SHP77 treated with DMSO at 0.1 percent for 48 hours (cell line): ENCODE data around the gene ARID3B.

Experiments used
- DNase-seq: peaks from one replicate; lab custom pipeline; 2025; lab: John Stamatoyannopoulos, UW

Gene ARID3B

GRCh38 chr15:74604983-74605794 lies 64.2 kb downstream of the ARID3B start:
- no peak for DNase-seq

DNA sequence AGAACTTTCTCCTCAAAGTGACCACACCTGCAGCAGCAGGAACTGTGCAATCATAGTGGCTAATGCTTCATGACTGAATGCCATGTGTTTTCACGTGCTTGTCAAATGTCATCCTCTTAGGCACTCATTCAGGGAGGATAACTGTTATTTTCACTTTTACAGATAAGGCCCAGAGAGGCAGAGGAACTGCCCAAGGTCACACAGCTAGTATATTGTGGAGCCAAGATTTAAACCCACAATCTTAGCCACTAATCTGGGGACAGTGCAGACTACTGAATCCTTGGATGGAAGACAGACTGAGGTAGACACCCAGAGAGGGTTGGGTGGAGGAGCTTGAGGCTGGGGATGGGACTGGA lies 64.8 kb downstream of the ARID3B start:
- no peak for DNase-seq

GRCh38 chr15:74608786-74609185 lies 67.8 kb downstream of the ARID3B start:
- no peak for DNase-seq

DNA sequence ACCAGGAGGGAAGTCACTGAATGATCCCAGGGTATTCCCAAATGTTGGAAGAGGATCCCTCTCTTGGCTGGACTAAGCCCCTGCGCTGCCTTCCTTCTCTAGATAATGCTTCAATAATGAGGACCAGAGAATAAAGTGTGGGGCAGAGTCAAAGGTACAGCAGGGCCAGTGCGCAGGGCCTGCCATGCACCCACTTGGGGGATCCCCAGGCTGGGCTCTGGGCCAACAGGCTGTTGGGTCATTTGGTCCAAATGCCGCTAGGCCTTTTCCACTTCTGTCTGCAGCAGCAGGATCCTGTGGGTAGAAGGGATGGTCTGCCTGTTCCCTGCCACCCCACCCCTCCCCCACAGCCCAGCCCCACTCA lies 68.9 kb downstream of the ARID3B start:
- no peak for DNase-seq

DNA sequence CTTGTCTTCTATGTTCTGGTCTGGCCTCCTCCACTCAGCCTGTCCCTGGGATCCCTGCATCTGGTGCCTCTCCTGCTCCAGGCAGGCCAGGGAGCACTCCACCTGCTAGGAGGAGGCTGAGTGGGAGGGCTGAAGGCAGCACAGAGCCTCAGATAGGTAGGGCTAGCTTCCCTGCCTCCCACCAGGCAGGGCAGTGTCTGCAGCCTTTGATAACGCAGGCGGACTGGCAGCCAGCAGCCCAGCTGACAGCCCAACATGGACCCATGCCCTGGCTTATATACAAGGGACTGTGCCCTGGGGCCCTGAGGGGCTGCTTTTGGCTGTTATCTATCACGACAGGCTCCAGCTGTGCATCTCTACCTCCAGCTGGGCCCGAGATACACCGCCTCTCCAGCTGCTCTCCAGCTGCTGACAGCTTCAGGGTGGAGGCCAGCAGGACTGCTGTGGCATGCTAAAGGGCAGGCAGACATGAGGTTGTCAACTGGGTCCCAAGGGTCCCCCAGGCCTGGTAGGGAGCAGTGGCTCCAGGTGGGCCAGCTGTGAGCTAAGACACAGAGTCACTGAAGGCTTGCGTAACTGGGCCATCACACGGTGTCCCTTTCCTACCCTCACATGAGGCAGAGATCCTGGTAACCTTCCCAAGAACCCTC lies 69.4 kb downstream of the ARID3B start:
- DNase-seq = no peak

GRCh38 chr15:74611341-74611740 lies 70.3 kb downstream of the ARID3B start:
- no peak for DNase-seq

DNA sequence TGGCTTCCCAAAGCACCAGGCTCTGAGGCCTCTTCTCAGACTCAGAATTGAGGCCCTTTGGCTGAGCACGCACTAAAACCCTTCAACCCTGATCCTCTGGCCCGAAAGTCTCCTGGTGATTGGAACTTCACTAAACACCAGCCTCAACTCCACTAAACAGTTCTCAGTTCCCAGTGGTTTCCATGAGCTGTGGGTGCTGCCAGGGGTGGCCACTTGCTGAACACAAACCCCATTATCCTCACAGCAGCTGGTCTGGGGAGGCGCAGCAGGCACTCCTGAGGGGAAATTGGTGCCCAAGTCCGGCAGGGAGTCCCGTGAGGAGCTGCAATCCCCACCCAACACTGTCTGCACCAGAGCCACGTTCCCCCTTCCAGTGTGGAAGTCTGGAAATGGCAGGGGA lies 70.8 kb downstream of the ARID3B start:
- DNase-seq = no peak

DNA sequence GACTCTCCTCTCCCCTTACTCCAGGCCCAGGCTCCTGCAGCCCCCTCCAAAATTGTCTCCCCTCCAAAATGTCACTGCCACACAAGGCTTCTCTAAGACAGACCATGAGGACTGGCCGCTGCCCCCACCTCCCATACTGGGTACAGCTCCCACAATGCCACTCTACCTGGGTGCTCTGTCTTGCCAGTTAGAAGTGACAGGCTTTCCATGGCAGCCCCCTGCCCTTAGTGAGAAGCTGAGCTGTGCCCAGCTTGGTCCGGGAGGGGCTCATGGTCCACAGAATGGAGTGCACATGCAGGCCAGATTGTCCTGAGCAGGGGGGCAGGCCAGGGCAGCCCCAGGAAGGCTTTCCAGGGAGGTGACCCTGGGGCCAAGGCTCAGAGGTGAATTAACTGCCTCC lies 71.7 kb downstream of the ARID3B start:
- DNase-seq = no peak

- DNase-seq = no peak
Observed at GRCh38 chr15:74613089-74613952, 72.3 kb downstream of the ARID3B start.

- no peak for DNase-seq
Observed at GRCh38 chr15:74613953-74614743, 73.1 kb downstream of the ARID3B start.

GRCh38 chr15:74614744-74615507 lies 73.9 kb downstream of the ARID3B start:
- DNase-seq = peak; percentile 6

- peak; percentile 81 for DNase-seq
Observed at GRCh38 chr15:74615508-74616365, 74.7 kb downstream of the ARID3B start, which contains the start of gene CLK3. Gene CLK3, plus strand, starts transcription at chr15:74615836. Its CDS starts 3,361 bp downstream, at chr15:74619197.

DNA sequence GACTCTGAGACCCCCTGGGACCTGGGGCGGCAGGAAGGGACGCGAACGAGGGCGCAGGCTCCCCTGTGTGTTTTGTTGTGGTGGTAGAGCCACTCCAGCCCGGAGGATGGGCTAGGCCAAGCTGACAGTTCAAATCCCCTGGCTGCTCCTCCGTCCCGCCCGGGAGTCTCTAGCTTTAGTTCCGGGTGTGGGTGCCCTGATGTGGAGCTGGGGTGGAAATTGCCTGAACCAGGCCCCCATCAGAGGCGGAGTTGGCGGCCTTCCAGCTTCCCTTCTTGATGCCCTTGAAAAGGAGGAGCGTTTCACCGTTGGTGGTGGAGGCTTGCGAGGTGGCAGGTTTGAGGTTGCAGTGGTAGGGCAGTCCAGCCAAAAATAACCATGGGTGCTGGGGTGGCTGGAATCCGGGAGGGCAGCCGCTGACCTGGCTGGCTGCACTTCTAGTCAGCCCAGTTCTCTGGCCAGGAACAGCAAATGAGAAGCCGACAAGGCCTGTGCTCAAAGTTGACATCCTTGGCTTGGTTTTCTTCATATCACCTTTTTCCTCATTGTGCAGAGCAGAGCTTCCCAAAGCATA lies 75.4 kb downstream of the ARID3B start:
- DNase-seq = no peak

- DNase-seq = no peak
Observed at GRCh38 chr15:74616996-74617395, 76.0 kb downstream of the ARID3B start.

- DNase-seq = no peak
Observed at GRCh38 chr15:74618841-74619596, 78.0 kb downstream of the ARID3B start.

GRCh38 chr15:74619916-74620635 lies 79.1 kb downstream of the ARID3B start:
- no peak for DNase-seq

DNA sequence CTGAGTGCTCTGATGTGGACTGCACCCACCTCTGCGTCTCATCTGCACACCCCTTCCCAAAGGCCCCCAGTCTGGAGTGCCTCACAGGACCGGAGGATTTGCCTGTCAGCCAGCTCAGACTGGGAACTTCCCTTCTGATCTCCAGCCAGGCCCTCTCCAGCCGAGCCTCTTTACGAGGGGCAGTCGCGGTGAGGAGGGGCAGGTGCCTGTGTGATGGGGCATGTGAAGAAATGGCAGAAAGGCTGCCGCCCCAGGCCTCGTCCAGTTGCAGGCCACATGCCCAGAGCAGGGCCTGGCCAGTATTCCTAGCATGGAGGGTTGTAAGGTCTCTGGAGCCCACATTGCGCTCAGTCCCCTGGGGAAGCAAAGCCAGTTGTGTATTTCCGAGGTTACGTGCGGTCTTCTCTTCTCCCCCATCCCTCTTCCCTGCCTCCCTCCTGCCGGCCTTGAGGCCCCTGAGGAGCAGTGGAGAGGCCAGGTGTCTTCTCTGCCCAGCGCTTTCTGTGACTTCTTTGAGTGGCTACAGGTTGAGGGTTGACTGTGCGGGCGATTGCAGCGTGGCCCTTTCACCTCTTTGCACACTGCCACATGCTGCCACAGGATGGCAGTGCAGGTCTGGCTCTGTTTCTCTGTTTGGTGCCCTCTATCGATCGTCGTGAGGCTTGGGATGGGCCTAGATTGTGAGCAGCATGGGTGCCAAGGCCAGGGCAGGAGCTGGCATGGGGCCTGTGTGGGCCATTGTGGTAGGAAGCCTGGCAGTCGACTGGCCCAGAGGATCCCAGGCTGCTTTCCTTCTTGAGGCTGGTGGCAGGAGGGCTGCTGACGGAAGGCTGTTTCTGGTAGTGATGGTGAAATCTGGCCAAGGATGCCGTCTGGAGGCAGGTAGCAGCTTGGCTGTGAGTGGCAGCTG lies 79.9 kb downstream of the ARID3B start:
- no peak for DNase-seq
